BJ (cell line): Measurements from ENCODE around the gene ECEL1. TPM values are rescaled to one million over a fixed set of nuclear protein-coding genes. Genes with fewer than 3 reads are reported as not detected.

Experiments used
- CTCF ChIA-PET: fragments of 350-600 bp; formaldehyde crosslinking; extraction: SDS; loops from one replicate; lab custom pipeline; 2021; ENCODE audit warnings: antibody characterized with exemption, inconsistent platforms; lab: Yijun Ruan, JAX
- POLR2A ChIA-PET: fragments of 300-600 bp; sonication (Branson Sonifier 250); formaldehyde crosslinking; extraction: SDS; loops from one replicate; lab custom pipeline; 2021; ENCODE audit warnings: antibody characterized with exemption; lab: Charles Lee
- DNase-seq: peaks from one replicate; pipeline ENCODE4 v3.0.0-alpha.2; 2011; ENCODE audit warnings: low read depth
- H3K27me3 ChIP-seq: 2 replicates; pipeline ENCODE4 v1.6.0; 2011; ENCODE audit warnings: low read length; ENCODE audit not compliant: control insufficient read depth, insufficient read depth
- H3K36me3 ChIP-seq: 2 replicates; pipeline ENCODE4 v1.5.1; 2011; ENCODE audit warnings: low read length; ENCODE audit not compliant: control insufficient read depth, insufficient read depth
- H3K4me3 ChIP-seq: 2 replicates; pipeline ENCODE4 v1.5.1; 2011; ENCODE audit warnings: low read depth, mild to moderate bottlenecking, control low read depth, low read length
- CTCF ChIP-seq: IDR thresholded peaks from 2 replicates; pipeline ENCODE4 v1.5.1; 2011; ENCODE audit warnings: low read depth, mild to moderate bottlenecking, control low read depth, inconsistent platforms, low read length, moderate library complexity; ENCODE audit not compliant: insufficient read depth
- polyA plus RNA-seq: library from polyadenylated mRNA; depleted of rRNA; stranded (reverse); fragments of >200 nt; gene quantifications from 2 replicates; pipeline ENCODE4 v1.2.3, GENCODE V29; 2011

ECEL1 gene
- polyA plus RNA-seq, 1 experiment = not detected

- Histone ChIP-seq H3K36me3 (no peaks in the 10 kb centered on the region), H3K27me3 (peaks cover 7% of the 10 kb centered on the region), H3K4me3 (no peak overlapping the region)
- TF ChIP-seq CTCF = no peak
- DNase-seq = no peak
- POLR2A ChIA-PET = no interaction called here
- CTCF ChIA-PET = no interaction called here
Observed at GRCh38 chr2:232493701-232494474, 6.3 kb upstream of the ECEL1 start.

GRCh38 chr2:232492963-232493700 lies 5.5 kb upstream of the ECEL1 start:
- Histone ChIP-seq H3K4me3 (no peak overlapping the region), H3K36me3 (no peaks in the 10 kb centered on the region), H3K27me3 (peaks cover 11% of the 10 kb centered on the region)
- ChIA-PET POLR2A (no interaction called here), CTCF (no interaction called here)
- no peak for TF ChIP-seq CTCF
- DNase-seq = no peak

DNA sequence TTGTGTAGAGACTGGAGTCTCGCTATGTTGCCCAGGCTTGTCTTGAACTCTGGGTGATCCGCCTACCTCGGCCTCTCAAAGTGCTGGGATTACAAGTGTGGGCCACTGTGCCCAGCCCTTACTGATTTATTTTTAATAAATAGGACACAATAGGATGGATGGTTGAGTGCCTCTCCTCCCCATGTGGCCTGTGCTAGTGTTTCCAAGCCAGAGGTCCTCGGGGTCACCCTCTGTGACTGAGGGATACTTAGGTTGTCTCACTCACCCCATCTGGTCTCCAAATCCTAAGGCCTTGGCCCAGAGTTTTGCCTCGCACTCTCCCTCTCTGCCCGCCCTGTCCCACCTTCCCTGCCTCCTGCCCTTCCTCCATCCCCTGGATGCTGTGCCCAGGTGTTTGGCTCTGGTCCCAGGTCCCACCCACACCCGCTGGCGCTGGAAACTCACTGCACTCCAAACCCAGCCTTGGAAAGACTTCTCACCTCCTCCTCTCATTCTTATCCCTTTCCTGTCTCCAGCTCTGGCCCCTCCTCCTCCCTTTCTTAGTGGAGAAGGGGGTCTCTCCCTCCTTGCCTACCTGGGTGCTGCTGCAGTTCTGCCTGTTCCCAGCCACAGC lies 4.7 kb upstream of the ECEL1 start:
- Histone ChIP-seq H3K4me3 (no peak overlapping the region), H3K36me3 (no peaks in the 10 kb centered on the region), H3K27me3 (peaks cover 13% of the 10 kb centered on the region)
- no peak for DNase-seq
- TF ChIP-seq CTCF = no peak
- POLR2A ChIA-PET = no interaction called here
- CTCF ChIA-PET = no interaction called here

GRCh38 chr2:232491139-232491780 lies 3.6 kb upstream of the ECEL1 start:
- POLR2A ChIA-PET = no interaction called here
- no peak overlapping the region for H3K4me3 ChIP-seq
- no peak for DNase-seq
- CTCF ChIA-PET = interaction anchor here (0.6 kb wide), 1 partner anchor 31 kb away, joined by 3 read pairs; no protein-coding TSS in a partner anchor
- TF ChIP-seq CTCF = no peak
- no peaks in the 10 kb centered on the region for H3K36me3 ChIP-seq
- H3K27me3 ChIP-seq = peaks cover 19% of the 10 kb centered on the region
